Measurements from ENCODE around the gene SCGB1C1.
"Not testable (repeated sequence)": the region's sequence is repeated elsewhere in the genome, so short reads cannot be mapped to it uniquely, and the experiment has no call there.

The SCGB1C1 gene

GRCh38 chr11:192674-193128 lies at the start of gene SCGB1C1:
Gene SCGB1C1, plus strand, starts transcription at chr11:193078. Its CDS starts 22 bp downstream, at chr11:193100.
- DNase-seq = not testable (repeated sequence)

- DNase-seq = not testable (repeated sequence)
Measured at GRCh38 chr11:180242-180641, 12.6 kb upstream of the SCGB1C1 start.

GRCh38 chr11:189200-189783 lies 3.6 kb upstream of the SCGB1C1 start:
- DNase-seq = not testable (repeated sequence)

GRCh38 chr11:189843-190311 lies 3.0 kb upstream of the SCGB1C1 start:
- not testable (repeated sequence) for DNase-seq

- DNase-seq = not testable (repeated sequence)
Measured at GRCh38 chr11:190546-190945, 2.3 kb upstream of the SCGB1C1 start.

GRCh38 chr11:191490-192478 lies 1.1 kb upstream of the SCGB1C1 start:
- DNase-seq = not testable (repeated sequence)

GRCh38 chr11:193481-193880 lies 603 bp downstream of the SCGB1C1 start:
- not testable (repeated sequence) for DNase-seq

- DNase-seq = no peak
Measured at GRCh38 chr11:196786-197731, 4.2 kb downstream of the SCGB1C1 start.

GRCh38 chr11:197741-198235 lies 4.9 kb downstream of the SCGB1C1 start:
- DNase-seq = no peak

- no peak for DNase-seq
Measured at GRCh38 chr11:198236-198806, 5.4 kb downstream of the SCGB1C1 start.

- no peak for DNase-seq
Measured at GRCh38 chr11:199004-199581, 6.2 kb downstream of the SCGB1C1 start.

- DNase-seq = no peak
Measured at GRCh38 chr11:199782-200181, 6.9 kb downstream of the SCGB1C1 start.

GRCh38 chr11:200224-201003 lies 7.5 kb downstream of the SCGB1C1 start:
- no peak for DNase-seq

GRCh38 chr11:201966-202365 lies 9.1 kb downstream of the SCGB1C1 start:
- no peak for DNase-seq

- DNase-seq = no peak
Measured at GRCh38 chr11:202490-202889, 9.6 kb downstream of the SCGB1C1 start.

- DNase-seq = no peak
Measured at GRCh38 chr11:203056-203944, 10.4 kb downstream of the SCGB1C1 start.

- DNase-seq = no peak
Measured at GRCh38 chr11:203945-204586, 11.2 kb downstream of the SCGB1C1 start.

GRCh38 chr11:204587-205109 lies 11.8 kb downstream of the SCGB1C1 start:
- DNase-seq = no peak

Data from SHP77 treated with DMSO at 0.1 percent for 48 hours (cell line).